Left colon (tissue), 2 donors: Measurements from ENCODE around the gene RPS6KA2. TPM values are rescaled to one million over a fixed set of nuclear protein-coding genes. Genes with fewer than 3 reads are reported as not detected.

Experiments used
- ATAC-seq: fragments of 200-7000 bp; cut with Tn5 transposase; one replicate; pipeline ENCODE4 v1.9.1; 2020; ENCODE audit warnings: mild to moderate bottlenecking, moderate library complexity
- DNase-seq, 2 donors: peaks; one replicate each; pipeline ENCODE4 v3.0.0-alpha.2; 2020
- intact Hi-C, 2 donors: fragments of 100-400 bp; cut with DNase I in 1 of 2; cut with micrococcal nuclease in 1 of 2; formaldehyde crosslinking; loops; one replicate each; pipeline versions ENCODE4 v1.11.2 to v1.14.0; 2022; cut with DNase I, micrococcal nuclease
- total RNA-seq, 2 donors: library from RNA; stranded (reverse); fragmentation: NEBNext Ultra II Directional; extraction: Animal tissue kit (Norgen Biotek cat#: 25700); gene quantifications; one replicate each; pipeline ENCODE4 v1.2.1, GENCODE V29; 2021
- donor health status: DM: no; HTN: no; CAD: no.
- donor health status: DM: yes; HTN: yes; CAD: no.

RPS6KA2 gene
- total RNA-seq, 2 donors from 2014 or later, result 11.5 to 13.3 TPM

DNA sequence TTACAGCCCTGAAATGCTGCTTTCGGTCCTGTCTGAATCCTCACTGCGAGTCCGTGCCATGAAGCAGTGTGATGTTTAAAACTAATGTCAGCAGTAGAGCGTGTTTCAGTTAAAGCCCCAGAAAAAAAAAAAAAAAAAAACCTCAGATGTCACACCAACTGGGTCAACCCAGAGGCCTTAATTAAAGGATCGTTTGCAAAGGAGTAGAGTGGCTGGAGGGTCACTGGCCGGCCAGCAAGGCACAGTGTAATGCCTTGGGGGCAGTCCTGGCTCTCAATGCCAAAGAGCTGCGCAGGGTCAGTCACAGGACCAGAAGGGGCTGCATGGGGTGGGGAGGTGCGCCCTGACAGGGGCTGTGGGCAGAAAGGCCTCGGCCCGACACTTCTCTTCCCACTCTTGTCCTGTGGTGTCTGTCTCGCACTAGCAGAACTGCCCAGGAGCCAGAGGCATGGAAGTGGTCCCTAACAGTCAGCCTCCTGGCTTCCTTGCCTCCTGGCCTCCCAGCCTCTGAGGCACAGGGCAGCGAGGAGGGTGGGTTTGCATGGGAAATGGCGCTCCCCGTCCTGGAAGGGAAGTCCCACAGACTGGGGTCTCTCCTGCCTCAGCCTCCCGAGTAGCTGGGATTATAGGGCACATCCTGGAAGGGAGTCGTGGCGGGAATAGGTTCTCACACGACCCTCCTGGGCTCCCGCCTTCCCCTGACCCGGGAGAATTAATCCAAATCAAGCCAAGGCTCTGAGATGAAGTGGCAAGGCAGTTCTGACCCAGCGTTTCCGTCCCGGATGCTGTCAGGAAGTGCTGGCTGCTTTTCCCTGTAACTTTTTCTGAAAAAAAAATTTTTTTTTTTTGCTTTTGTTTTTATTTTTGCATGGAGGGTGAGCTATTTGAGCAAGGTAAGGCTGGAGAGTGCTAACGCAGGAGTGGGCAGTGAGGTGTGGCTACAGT is 190.6 kb downstream of the RPS6KA2 start:
- DNase-seq (no peak), ATAC-seq (no peak)

GRCh38 chr6:166435574-166435973 is 191.5 kb downstream of the RPS6KA2 start:
- ATAC-seq, result no peak
- intact Hi-C loops, result no loop called here
- DNase-seq, result peak in 1 of 2 donors; percentile 26

More for the DNA sequence above, 190.6 kb downstream of the RPS6KA2 start:
- intact Hi-C loops, result no loop called here

DNA sequence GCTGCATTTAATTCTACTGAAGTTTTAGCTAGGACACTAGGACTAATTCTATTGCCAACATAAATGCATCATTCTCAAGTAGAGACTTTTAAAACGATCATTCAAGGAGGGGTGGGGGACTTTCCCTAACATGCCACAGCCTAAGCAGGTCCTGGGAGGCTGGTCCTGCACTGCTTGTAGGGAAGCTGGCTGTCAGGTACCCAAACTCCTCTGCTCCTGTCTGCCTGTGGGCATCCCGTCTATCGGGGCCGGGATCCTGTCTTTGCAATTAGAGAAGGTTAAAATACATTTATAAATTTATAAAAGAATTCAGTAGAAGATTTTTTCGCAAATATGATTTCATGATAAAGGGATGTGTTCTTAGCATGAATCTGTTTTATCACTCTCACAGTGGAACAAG is 192.7 kb downstream of the RPS6KA2 start:
- DNase-seq (no peak), ATAC-seq (no peak)
- intact Hi-C loops, result no loop called here

DNA sequence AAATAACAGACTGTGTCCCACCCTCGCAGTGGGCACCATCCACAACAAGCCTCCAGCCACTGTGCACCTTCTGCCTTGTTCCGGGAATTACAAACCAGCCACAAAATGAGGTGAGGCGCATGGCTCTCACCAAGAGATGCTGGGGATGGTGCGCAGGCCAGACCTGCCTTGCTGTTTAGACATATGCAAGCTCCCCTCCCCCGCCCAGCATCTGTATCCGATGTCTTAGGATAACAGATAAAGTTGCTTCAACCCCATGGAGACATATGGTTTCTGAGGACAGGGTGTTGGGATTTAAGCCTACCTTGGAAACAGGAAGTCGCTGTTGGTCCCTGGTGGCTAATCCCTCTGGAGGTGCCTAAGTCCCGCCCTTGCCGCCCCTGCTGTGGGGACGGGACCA is 194.0 kb downstream of the RPS6KA2 start:
- no peak for ATAC-seq
- no peak for DNase-seq
- intact Hi-C loops, result no loop called here

- ATAC-seq, result no peak
Observed at GRCh38 chr6:166430269-166430668, 196.8 kb downstream of the RPS6KA2 start.

GRCh38 chr6:166424431-166424830 is 202.6 kb downstream of the RPS6KA2 start:
- DNase-seq (no peak), ATAC-seq (no peak)

More at GRCh38 chr6:166430269-166430668, 196.8 kb downstream of the RPS6KA2 start:
- intact Hi-C loops, result no loop called here
- DNase-seq, result no peak

GRCh38 chr6:166423781-166424180 is 203.3 kb downstream of the RPS6KA2 start:
- ATAC-seq (no peak), DNase-seq (no peak)
- intact Hi-C loops, result no loop called here

More at GRCh38 chr6:166424431-166424830, 202.6 kb downstream of the RPS6KA2 start:
- intact Hi-C loops, result no loop called here

GRCh38 chr6:166423051-166423745 is 203.9 kb downstream of the RPS6KA2 start:
- DNase-seq (no peak), ATAC-seq (no peak)
- intact Hi-C loops, result no loop called here

GRCh38 chr6:166422201-166422940 is 204.7 kb downstream of the RPS6KA2 start:
- intact Hi-C loops, result no loop called here
- ATAC-seq (no peak), DNase-seq (no peak)

GRCh38 chr6:166420351-166420750 is 206.7 kb downstream of the RPS6KA2 start:
- ATAC-seq, result no peak

DNA sequence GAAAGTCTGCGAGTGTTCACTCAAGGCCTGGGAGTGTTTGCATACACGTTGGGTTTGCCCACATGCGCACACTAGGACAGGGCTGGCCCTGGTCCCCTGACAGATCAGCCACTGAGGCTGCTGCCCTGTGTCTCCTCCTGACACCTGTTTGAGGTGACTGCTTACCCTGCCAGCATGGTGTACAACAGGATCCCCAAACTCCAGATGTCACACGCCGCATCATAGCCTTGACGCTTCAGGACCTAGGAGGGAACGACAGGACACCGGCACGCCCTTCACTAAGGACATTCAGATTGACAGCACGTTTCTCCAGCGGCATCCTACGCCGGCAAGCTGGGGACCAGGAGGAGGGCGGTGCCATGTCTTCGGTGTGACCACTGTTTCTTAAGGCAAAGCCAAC is 207.3 kb downstream of the RPS6KA2 start:
- no peak for DNase-seq
- intact Hi-C loops, result no loop called here
- no peak for ATAC-seq

More at GRCh38 chr6:166420351-166420750, 206.7 kb downstream of the RPS6KA2 start:
- no peak for DNase-seq
- intact Hi-C loops, result no loop called here

DNA sequence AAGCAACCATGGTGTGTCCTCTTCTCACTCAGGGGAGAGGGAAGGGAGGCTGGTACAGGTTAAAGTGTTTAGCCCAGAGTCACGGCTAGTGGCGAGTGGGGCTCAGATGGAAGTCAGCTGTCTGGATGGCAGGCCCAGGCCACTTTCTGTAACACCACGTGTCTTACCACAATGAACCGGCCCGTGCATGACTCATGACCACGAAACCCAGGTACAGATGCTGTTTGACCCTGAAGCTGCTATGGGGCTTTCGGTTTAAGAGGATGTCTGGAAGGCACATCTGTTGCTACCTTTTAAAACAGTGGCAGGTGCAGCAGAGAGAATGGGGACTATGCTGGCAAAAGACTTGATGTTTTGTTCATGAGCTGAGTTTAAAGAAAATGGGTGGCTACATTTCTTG is 207.8 kb downstream of the RPS6KA2 start:
- ATAC-seq (peak; percentile 33), DNase-seq (peak; percentile 26 to 47)
- intact Hi-C loops, result no loop called here

GRCh38 chr6:166418691-166419143 is 208.3 kb downstream of the RPS6KA2 start:
- ATAC-seq, result no peak
- intact Hi-C loops, result no loop called here

GRCh38 chr6:166417285-166417691 is 209.8 kb downstream of the RPS6KA2 start:
- intact Hi-C loops, result no loop called here
- ATAC-seq, result no peak
- no peak for DNase-seq

More at GRCh38 chr6:166418691-166419143, 208.3 kb downstream of the RPS6KA2 start:
- DNase-seq, result no peak

- DNase-seq, result no peak
- intact Hi-C loops, result no loop called here
- no peak for ATAC-seq
Observed at GRCh38 chr6:166415833-166416347, 211.2 kb downstream of the RPS6KA2 start.

- intact Hi-C loops, result no loop called here
- DNase-seq (no peak), ATAC-seq (no peak)
Observed at GRCh38 chr6:166415306-166415705, 211.7 kb downstream of the RPS6KA2 start.

GRCh38 chr6:166413491-166413951 is 213.5 kb downstream of the RPS6KA2 start:
- no peak for DNase-seq
- ATAC-seq, result no peak
- intact Hi-C loops, result no loop called here

DNA sequence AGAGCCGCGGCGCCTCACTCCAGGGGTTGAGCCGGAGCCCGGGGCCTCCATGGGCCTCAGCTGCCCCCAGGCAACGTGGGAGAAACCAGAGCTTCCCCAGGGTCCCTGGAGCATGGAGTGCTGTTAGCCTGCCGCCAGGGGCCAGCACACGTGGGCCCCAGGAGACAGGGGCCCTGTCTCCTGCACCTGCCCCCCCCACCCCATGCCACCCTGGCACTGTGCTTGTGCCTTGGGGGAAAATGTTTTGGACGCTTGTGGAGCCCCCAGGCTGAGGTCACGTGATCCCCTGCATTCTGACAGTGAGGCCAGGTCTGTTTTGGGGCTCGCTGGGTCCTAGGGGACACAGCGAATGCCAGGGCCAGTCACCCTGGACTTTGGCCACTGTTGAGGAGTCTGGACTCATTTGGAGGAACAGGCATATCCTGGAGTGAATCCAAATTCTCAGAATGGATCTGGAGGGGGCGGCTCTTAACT is 214.1 kb downstream of the RPS6KA2 start:
- ATAC-seq (no peak), DNase-seq (no peak)
- intact Hi-C loops, result no loop called here
